T-helper 2 cell treated with Interferon-gamma antibody and Interleukin-4, amounts not matched to agents 5 μg/mL and 100 μg/mL, for 36 hours (primary cell): ENCODE measurements around the gene SERINC2.

ENCODE experiments used
- DNase-seq: peaks from one replicate; pipeline ENCODE4 v3.0.0; 2021; ENCODE audit warnings: low spot score
- H3K27ac Mint-ChIP-seq: one replicate; pipeline ENCODE4 v1.8.0; 2021; ENCODE audit warnings: mild to moderate bottlenecking, mixed read lengths
- H3K27me3 Mint-ChIP-seq: one replicate; pipeline ENCODE4 v1.8.0; 2021; ENCODE audit warnings: low read depth, mixed read lengths
- H3K36me3 Mint-ChIP-seq: one replicate; pipeline ENCODE4 v1.8.0; 2021; ENCODE audit warnings: low read depth, mixed read lengths
- H3K4me1 Mint-ChIP-seq: one replicate; pipeline ENCODE4 v1.8.0; 2021; ENCODE audit warnings: low read depth, mixed read lengths
- H3K4me3 Mint-ChIP-seq: one replicate; pipeline ENCODE4 v1.8.0; 2022; ENCODE audit warnings: mild to moderate bottlenecking, moderate library complexity, mixed read lengths
- H3K9me3 Mint-ChIP-seq: one replicate; pipeline ENCODE4 v1.8.0; 2021; ENCODE audit warnings: mixed read lengths

Gene SERINC2

DNA sequence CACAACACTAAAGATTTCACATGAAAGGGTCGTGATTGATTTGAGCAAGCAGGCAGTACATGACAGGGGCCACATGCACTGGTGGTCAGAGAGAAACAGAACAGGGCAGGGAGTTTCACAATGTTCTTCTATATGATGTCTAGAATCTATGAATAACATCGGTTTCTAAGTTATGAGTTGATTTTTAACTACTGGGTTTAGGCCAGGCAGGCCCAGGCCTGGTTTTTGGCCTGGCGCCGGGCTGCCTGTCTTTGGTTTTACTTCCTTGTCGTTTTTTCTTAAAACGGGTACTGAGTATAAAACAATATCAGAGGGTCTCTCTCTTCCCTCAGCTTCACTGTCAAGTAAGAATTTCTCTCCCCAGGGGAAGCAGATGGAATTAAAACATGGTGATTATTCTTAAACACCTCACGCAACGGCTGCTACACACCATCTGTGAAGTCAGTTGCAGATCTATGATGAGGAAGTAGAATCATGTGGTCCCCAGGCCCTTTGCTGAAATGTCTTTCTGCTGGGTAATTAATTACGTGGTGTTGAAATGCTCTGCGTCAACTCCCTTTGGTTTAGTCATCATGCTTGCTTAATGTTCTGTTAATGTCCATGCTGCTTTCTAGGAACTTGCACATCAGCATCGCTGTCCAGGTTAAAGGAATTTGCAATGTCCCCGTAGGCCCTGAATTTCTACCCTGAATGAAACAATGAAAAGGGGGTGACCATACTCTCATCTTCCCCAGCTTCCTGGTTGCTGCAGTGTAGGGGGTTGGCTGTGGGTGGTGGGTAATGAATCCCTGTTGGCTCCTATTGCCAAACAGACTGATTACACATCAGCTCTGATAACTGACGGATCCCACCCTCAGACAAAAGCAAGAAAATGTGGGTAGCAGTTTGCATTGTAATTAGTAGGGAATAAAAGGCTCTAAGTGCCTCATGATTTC lies 70.3 kb downstream of the SERINC2 start:
- Mint-ChIP-seq H3K36me3 (no peaks in the 10 kb centered on the region), H3K4me1 (peaks cover 8% of the 10 kb centered on the region), H3K9me3 (no peaks in the 10 kb centered on the region), H3K4me3 (no peak overlapping the region), H3K27ac (no peak overlapping the region), H3K27me3 (peaks cover 11% of the 10 kb centered on the region)
- DNase-seq = no peak
